Stimulated activated CD8-positive, alpha-beta memory T cell treated with anti-CD3 and anti-CD28 coated beads, Interleukin-15, amount 100 ng/mL, for 48 hours (primary cell): ENCODE data around the gene PCARE.
A peak's percentile ranks its signal among the peaks of the same experiment; 100 is the strongest.

Source experiments
- DNase-seq, 2 donors: peaks; one replicate each; pipeline ENCODE4 v3.0.0-alpha.2; 2020; ENCODE audit warnings: low read depth in 2 of 2

The PCARE gene

DNA sequence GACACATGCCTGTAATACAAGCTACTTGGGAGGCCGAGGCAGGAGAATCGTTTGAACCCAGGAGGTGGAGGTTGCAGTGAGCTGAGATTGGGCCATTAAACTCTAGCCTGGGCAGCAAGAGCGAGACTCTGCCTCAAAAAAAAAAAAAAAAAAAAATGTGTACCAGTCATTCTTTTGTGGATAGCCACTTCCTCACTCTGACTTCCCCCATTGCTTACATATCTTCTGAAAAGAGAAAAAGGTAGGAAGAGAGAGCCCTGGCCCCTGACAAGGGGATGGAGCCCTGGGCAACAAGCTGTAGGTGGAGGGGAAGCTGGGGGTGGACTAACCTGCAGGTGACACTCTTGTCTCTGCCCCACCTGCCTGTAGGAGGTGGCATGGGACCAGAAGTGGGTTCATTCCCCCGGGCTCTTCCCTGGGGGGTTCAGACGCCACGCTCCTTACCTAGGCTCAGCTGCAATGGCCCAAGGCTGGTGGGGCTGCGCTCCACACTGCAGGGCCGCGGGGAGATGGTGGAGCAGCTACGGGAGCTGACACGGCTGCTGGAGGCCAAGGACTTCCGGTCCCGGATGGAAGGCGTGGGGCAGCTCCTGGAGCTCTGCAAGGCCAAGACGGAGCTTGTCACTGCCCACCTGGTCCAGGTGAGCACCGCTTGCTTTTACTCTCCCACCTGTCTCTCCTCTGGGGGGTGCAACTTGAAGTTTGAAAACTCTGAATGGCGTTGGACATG, 39.1 kb downstream of the PCARE start:
- DNase-seq, result no peak

DNA sequence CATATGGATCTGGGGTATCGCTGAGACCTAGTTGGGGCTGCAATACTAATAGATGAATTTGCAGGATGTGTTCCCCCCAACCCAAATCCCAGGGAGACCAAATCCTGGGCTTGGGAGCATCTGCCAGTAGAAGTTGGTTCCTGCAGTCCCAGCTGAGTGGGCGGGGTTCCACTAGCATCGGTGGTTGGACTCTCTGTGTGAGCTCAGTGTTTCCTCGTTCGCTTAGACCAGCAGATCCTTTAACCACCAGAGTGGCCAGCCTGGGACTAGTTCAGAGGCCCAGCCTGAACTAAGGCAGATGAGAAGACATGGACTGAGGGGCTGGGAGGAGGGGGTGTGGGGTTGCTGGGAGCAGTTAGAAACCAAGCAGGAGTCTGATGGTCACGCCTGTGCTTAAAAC, 40.7 kb downstream of the PCARE start:
- no peak for DNase-seq

DNA sequence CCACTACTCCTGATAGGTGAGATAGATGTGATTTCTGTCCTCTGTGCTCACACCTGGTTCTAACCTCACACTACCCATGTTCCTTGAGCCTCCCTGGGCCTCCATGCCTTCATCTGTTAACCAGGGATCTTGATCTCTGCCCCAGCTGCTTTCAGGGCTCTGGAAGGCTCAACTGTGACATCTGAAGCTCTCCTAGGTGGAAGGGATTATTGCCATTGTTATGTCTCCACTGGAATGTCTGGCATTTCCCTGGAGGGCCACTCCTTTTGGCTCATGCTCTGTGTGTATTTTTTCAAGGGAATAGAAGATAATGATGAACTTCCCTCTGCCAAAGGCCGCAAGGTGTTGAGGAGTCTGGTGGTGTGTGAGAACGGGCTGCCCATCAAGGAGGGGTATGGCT, 41.2 kb downstream of the PCARE start:
- DNase-seq, result no peak

GRCh38 chr2:29032189-29032588, 42.1 kb downstream of the PCARE start:
- no peak for DNase-seq

DNA sequence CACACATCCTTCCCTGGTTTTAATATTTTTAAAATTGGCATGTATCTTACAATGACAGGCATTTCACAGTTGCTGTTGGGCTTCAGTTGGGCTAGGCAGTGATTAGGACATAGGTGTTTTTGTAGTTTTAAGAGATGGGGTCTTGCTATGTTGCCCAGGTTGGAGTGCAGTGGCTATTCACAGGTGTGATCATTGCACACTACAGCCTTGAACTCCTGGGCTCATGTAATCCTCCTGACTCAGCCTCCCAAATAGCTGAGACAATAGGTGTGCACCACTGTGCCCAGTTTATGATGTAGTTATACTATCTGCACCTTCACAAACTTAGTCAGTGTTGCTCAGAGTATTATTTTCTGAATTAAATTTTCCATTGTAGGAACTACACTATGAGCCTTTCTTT, 43.3 kb downstream of the PCARE start:
- DNase-seq, result no peak

GRCh38 chr2:29025711-29026110, 48.6 kb downstream of the PCARE start:
- no peak for DNase-seq

GRCh38 chr2:29024882-29025430, 49.4 kb downstream of the PCARE start:
- no peak for DNase-seq

DNA sequence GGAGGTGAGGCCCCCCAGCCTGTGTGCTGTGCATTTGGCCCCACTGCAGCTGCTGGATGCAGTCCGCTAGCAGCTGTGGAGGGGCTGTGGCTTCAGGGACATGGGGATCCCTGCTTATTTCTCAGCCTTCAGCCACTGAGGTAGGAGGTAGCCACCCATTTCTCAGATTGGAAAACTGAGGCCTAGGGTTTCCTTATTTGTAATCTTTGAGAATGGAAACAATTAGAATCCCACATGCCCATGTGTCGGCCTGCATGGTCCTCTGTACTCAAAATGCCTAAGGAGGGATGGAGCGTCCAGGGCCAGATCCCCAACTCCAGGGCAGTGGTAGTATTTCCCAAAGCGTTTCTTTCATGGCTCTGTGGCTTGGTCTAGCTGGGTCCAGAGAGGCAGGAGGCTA, 51.1 kb downstream of the PCARE start:
- DNase-seq, result no peak

DNA sequence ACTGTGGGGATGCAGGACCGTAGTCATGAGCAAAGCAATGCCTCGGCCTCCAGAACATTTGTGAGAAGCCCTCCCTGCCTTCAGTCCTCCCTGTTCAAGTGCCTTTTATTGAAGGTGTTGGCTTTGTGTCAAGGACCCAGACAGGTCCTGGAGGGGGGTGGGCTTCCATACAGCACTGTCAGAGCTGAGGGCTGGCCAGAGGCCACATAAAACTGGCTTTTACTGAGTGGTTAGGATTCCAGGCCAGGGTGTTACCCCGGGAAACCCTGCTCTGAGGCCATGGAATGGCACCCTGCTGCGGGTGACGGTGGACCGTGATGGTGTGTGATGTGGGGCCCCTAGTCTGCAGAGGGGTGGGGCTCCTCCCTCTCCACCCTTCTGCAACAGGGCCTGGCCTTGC, 51.6 kb downstream of the PCARE start:
- no peak for DNase-seq

DNA sequence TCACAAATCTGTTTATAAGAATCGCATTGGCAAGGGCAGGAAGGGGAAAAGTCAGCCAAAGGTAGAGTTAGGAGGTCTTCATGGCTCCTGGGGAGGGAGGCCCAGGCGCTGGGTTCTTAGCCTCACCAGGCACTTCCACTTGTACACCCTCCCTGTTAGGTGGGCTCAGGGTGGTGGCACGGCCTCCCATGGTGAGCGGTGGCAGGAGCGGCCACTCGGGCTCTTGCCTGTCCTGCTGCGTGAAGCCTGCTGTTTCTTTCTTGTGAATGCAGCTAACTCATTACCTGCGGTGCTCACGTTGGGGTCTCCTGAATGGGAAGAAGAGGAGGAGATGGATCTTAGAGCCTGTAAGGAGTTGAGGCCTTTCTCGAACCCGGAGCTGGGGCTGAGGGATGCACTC, 52.4 kb downstream of the PCARE start:
- DNase-seq, result no peak

- no peak for DNase-seq
Observed at GRCh38 chr2:29017716-29018435, 56.4 kb downstream of the PCARE start.

GRCh38 chr2:29016504-29016903, 57.8 kb downstream of the PCARE start:
- DNase-seq, result no peak

GRCh38 chr2:29015701-29016470, 58.4 kb downstream of the PCARE start:
- no peak for DNase-seq

DNA sequence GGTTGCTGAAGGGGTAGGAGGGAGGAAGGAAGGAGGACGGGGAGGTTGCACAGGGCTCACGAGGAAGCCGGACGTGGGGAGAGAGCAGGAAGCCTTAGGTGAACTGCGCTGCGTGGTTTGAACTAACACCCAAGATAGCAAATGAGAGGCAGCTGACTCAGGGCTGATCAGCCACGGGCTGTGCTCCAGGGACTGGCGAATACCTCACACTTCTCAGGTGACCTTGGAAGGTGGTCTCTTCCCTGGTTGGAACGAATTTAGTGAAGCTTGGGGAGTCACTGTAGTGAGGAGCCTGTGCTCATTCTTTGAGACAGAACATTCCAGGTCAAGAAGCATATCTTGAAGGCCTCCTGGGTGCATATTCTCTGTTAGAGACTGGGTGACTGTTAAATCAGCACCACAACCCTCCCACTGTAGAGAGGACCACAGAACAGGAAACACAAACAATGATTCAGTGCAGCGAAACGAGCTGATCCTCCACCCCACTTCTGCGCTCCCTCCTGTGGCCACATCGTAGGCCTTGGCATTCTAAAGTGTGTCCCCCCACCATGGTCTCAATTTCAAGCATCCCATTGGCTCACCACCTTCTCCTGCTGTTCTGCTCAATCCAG, 59.4 kb downstream of the PCARE start:
- peak; percentile 59 for DNase-seq

DNA sequence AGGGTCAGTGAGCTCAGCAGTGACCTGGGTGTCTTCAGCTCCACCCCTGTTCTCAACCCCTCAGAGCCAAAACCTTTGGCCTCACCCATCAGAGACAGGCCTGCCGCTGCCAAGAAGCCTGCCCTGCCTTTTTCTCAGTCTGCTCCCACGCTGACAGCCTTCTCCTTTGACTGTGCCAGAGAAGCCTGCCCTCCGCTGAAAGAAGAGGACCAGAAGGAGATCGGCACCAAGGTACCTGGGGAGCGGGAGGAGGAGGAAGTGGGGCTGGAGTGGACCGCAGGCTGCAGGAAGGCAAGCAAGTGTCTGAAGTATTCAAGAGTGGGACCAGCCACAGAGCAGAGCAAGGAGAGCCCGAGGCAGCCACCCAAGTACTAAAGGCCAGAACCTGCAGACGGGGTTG, 60.0 kb downstream of the PCARE start:
- DNase-seq, result no peak

DNA sequence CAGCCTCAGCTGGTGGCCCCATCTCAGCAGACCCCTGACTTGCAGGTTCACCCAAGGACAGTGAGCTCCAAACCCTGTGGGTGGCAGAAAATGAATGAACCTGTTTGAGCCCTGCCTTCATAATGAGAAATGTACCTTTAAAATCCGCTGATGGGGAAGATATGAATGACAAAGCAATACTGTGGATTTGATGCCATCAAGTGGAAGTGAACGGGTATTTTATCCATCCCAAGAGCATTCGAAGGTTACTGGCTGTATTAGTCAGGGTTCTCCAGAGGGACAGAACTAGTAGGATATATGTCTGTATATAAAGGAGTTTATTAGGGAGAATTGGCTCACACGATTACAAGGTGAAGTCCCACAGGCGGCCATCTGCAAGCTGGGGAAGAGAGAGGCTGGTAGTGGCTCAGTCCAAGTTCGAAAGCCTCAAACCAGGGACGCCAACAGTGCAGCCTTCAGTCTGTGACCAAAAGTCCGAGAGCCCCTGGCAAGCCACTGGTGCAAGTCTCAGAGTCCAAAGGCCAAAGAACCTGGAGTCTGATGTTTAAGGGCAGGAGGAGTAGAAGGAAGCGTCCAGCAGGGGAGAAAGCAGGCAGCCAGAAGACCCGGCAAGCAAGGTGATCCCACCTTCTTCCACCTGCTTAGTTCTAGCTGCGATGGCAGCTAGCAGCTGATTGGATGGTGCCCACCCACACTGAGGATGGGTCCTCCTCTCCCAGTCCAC, 61.1 kb downstream of the PCARE start:
- no peak for DNase-seq

DNA sequence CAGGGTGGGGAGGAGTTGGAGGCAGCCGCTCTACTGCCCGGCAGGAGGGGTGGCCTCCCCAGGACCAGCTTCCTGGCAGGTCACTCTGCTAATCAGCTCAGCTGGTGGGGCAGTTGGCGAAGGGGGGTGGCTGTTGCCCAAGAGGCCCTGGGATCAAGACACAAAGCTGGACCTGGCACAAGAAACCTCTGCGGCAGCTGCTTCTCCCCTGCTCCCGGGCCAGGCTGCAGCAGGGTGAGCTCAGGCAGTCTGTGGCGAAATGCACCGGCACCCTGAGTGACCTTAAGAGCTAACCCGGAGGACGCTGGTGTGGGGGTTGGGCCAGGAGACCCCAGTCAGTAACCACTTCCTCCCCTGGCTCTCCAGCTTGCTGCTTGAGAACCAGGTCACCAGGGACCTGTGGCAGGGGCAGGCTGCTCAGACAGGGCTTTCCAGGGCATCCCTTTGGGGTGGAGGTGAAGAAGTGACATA, 62.1 kb downstream of the PCARE start:
- peak in 1 of 2 donors; percentile 32 for DNase-seq
